DND-41 (cell line): ENCODE data around the gene LCT.

Experiments used
- CTCF ChIP-seq: IDR thresholded peaks from 2 replicates; pipeline ENCODE4 v1.5.1; 2012; ENCODE audit warnings: borderline replicate concordance, low read length, moderate library complexity, mild to moderate bottlenecking; ENCODE audit not compliant: poor library complexity, severe bottlenecking; ENCODE audit errors: extremely low read depth
- EZH2 ChIP-seq: IDR thresholded peaks from 3 replicates; pipeline ENCODE4 v1.6.1; 2012; ENCODE audit warnings: borderline replicate concordance, low read depth, mild to moderate bottlenecking, moderate library complexity, low read length, inconsistent platforms; ENCODE audit not compliant: severe bottlenecking

GRCh38 chr2:135741043-135741394, 96.0 kb downstream of the LCT start:
- TF ChIP-seq CTCF (no peak), EZH2 (no peak)
